SK-N-MC (cell line): ENCODE data around the gene UNCX.

Experiments used
- DNase-seq: peaks from one replicate; pipeline ENCODE4 v3.0.0-alpha.2; 2011; ENCODE audit warnings: low read depth, low spot score
- H3K27ac ChIP-seq: fragments of 200-600 bp; sonication (generic); 2 replicates; pipeline ENCODE4 v1.5.1; 2016; ENCODE audit warnings: mixed run types
- H3K36me3 ChIP-seq: fragments of 200-600 bp; sonication (generic); 2 replicates; pipeline ENCODE4 v1.6.1; 2017; ENCODE audit warnings: antibody characterized with exemption, low read length, mixed read lengths; ENCODE audit not compliant: insufficient read depth
- H3K4me3 ChIP-seq: fragments of 200-600 bp; sonication (generic); 2 replicates; pipeline ENCODE4 v1.5.1; 2016
- H3K9ac ChIP-seq: fragments of 200-600 bp; sonication (generic); 2 replicates; pipeline ENCODE4 v1.8.0; 2017; ENCODE audit warnings: mixed run types, mixed read lengths; ENCODE audit not compliant: insufficient read length
- H3K9me3 ChIP-seq: fragments of 200-600 bp; sonication (generic); 2 replicates; pipeline ENCODE4 v1.6.1; 2017; ENCODE audit warnings: low read depth, mild to moderate bottlenecking, antibody characterized with exemption, low read length, moderate library complexity, mixed read lengths
- EZH2 ChIP-seq: fragments of 200-600 bp; sonication (generic); IDR thresholded peaks from one replicate; pipeline ENCODE4 v1.6.1; 2017; ENCODE audit warnings: antibody characterized with exemption
- FOXP2 ChIP-seq: optimal IDR thresholded peaks from 2 replicates; pipeline ENCODE3; 2011; ENCODE audit warnings: mild to moderate bottlenecking, moderate library complexity; ENCODE audit not compliant: insufficient read depth; ENCODE audit errors: extremely low read length, control extremely low read depth
- POLR2AphosphoS5 ChIP-seq: IDR thresholded peaks from 2 replicates; pipeline ENCODE4 v1.6.1; 2012; ENCODE audit warnings: mild to moderate bottlenecking, low read depth, low read length, borderline replicate concordance

Gene UNCX

DNA sequence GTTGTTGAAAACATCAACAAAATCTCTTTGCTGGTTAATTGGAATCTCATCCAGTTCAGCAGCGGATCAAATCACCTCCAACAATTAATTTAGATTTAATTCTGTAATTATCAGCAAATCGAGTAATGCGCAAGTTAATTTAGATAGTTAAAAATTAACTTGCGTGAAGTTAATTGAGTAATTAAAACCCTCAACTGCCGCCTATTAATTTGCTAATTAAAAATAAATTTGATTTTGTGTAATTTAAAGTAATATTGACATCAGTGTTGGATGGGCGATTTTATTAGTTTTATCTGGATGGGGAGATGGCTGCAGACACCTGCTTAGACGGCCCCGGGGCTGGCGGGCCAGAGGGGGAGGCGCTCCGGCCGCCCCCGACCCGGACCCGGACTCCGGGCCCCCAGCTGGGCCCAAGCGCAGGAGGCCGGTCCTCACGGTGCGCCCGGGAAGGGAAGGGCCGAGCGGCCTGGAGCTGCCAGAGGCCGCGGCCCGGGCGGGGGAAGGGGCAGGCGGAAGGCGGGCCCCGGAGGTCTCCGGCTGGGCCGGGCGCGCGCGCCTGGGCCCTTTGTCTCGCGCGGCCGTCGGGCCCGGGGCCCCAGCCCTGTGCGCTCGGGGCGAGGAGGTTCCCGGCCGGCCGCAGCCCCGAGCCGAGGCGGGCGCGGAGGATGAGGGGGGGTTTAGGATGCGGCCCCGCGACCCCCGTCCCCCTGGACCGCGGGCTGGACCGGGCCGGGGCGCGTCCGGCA lies 3.3 kb upstream of the UNCX start:
- Histone ChIP-seq H3K9ac (peak overlapping the region; percentile 79), H3K9me3 (no peaks in the 10 kb centered on the region), H3K4me3 (peak overlapping the region; percentile 75), H3K36me3 (no peaks in the 10 kb centered on the region), H3K27ac (peak overlapping the region; percentile 98)
- DNase-seq: no peak
- no peak for TF ChIP-seq FOXP2
- no peak for TF ChIP-seq EZH2
- no peak for TF ChIP-seq POLR2AphosphoS5

DNA sequence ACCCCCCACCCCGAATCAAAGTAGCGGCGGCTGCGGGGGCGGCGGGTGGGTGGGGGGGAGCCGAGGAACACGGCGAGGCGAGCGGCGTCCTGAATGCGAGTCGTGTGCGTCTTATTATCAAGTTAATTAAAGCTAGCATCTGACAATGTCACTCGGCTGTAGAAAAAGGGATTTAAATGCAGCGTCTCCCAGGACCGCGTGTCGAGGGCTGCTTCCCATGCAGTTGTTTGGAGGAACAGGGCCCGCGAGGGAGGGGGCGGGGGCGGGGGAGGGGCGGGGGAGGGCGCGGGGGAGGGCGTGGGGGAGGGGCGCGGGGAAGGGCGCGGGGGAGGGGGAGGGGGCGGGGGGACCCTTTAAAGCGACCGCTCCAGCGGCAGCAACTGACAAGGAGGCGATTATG lies 2.7 kb upstream of the UNCX start:
- no peaks in the 10 kb centered on the region for H3K36me3 ChIP-seq
- no peak overlapping the region for H3K9ac ChIP-seq
- TF ChIP-seq EZH2 (no peak), POLR2AphosphoS5 (no peak), FOXP2 (no peak)
- H3K27ac ChIP-seq: no peak overlapping the region
- no peak overlapping the region for H3K4me3 ChIP-seq
- no peak for DNase-seq
- no peaks in the 10 kb centered on the region for H3K9me3 ChIP-seq

DNA sequence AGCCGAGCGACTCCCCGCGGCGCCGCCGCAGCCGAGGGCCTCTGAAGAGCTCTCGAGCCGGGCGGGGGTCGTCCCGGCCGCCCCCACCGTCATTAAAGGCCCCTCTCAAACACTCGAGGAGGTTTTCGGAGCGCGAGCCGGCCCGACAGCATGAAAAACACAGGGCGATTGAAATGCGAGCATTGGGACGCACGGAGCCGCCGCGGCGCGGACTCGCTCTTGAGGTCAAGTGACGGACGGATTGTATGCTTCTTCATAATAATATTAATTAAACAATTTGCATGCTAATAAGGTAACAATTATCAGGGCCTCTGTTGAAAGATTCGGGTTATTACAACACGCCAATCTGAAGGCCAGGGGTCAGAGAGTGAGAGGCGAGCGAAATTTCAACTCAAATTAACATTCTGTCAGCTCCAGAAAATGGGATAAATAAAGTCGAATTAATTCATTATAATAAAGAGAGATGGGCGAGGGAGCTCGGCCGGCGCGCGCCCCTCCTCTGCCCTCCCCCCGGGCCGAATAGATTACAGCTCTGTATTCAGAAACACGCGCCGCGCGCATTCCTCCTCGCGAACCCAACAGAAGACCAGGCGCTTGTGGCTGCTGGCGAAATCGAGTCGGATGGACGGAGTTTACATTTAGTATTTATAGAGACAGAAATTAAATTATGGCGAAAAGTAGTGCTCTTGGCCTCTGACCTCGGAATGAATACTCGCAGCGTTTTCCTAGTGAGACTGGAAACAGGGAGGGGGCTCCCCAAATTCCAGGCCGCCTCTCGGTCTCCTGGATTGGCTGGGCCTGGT lies 2.1 kb upstream of the UNCX start:
- H3K36me3 ChIP-seq: no peaks in the 10 kb centered on the region
- H3K4me3 ChIP-seq: no peak overlapping the region
- H3K27ac ChIP-seq: no peak overlapping the region
- DNase-seq: no peak
- TF ChIP-seq POLR2AphosphoS5 (no peak), EZH2 (no peak), FOXP2 (no peak)
- no peak overlapping the region for H3K9ac ChIP-seq
- H3K9me3 ChIP-seq: no peaks in the 10 kb centered on the region

GRCh38 chr7:1231214-1232102 lies 1.2 kb upstream of the UNCX start:
- Histone ChIP-seq H3K36me3 (no peaks in the 10 kb centered on the region), H3K27ac (no peak overlapping the region), H3K4me3 (peak overlapping the region; percentile 80), H3K9me3 (no peaks in the 10 kb centered on the region), H3K9ac (no peak overlapping the region)
- DNase-seq: no peak
- TF ChIP-seq POLR2AphosphoS5 (no peak), EZH2 (no peak), FOXP2 (no peak)

DNA sequence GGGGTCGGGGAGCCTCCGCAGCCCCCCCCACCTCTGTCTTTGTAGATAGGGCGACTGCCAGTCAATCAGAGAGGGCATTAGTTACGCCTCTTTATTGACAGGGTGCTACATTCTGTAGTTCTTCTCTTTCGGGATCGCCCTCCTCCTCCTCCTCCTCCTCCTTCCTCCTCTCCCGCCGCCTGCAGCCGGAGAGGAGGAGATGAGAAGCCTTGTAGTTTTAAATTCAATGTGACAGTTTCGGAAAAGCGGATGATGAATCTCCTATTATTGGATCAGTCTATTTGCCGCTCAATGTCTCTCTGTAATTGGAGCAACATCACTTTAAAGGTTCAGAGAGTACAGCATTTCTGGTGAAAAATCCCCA lies 587 bp upstream of the UNCX start:
- TF ChIP-seq EZH2 (no peak), FOXP2 (no peak), POLR2AphosphoS5 (no peak)
- Histone ChIP-seq H3K36me3 (no peaks in the 10 kb centered on the region), H3K9ac (no peak overlapping the region), H3K27ac (no peak overlapping the region; the same call in 1 of the 2 replicates), H3K9me3 (no peaks in the 10 kb centered on the region), H3K4me3 (peak overlapping the region; percentile 80)
- no peak for DNase-seq

DNA sequence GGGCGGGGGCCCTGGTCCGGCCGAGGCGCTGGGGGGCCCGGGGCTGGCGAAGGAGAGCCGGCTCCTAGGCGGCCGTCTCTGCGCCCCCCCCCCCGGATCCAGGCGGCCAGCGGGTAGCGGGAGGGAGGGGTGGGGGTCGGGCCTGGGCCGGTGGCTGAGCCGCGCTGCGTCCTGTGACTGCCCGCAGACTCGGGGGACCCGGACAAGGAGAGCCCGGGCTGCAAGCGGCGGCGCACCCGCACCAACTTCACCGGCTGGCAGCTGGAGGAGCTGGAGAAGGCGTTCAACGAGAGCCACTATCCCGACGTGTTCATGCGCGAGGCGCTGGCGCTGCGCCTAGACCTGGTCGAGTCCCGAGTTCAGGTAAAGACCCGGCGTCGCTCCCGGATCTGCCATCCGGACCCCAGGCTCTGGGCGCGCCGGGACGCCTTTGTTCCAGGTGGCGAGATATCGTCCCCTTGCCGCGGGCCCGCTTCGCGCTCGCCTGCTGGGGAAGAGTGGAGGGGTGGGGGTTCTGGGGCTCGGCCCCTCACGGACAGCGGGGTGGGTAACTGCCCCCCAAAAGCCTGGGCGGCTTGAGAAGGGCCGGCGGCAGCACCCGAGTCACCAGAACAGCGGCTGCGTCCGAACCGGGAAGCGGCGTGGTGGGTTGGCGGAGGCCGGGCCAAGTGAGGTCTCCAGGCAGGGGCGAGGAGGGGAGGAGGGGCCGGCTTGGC lies 819 bp downstream of the UNCX start:
- Histone ChIP-seq H3K9me3 (no peaks in the 10 kb centered on the region), H3K27ac (no peak overlapping the region), H3K36me3 (no peaks in the 10 kb centered on the region), H3K4me3 (peak overlapping the region; percentile 80), H3K9ac (peak overlapping the region; percentile 45)
- DNase-seq: no peak
- no peak for TF ChIP-seq EZH2
- no peak for TF ChIP-seq FOXP2
- TF ChIP-seq POLR2AphosphoS5: no peak

DNA sequence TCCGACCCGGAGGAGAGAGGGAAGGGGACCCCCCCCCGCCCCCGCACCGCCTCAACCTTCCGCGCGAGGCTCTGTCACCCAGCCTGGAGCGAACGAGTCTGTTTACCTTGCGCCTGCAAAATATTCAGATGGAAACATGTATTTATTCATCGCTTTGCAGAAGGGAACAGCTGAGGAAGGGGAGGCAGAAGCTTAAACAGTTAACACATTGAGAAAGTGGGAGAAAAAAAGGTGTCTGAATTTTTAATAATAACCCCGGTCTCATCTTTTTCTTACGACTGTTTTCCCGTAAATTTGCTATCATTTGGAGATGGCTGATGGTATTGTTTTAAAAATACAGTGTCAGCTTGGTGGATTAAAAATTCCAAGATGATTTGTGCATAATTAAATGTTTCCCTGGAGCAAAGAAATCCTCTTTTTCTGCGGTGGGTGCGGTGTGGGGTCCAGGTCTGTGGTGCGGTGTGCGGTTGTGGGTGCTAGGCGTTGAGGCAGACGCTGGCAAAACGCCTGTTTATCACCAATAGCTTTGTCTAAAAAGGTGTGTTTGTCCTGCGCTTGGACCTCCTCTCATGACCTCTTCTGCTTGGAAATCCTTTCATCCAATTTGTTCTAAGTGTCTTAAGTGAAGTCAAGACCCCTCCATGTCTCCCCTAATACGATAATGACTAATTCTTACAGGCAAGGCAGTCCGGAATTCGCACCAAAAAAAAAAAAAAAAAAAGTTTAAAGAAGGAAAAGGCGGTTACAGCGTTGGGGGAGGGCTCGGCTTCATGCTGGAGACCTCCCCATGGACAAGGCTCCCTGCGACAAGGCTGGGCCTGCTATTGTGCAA lies 1.6 kb downstream of the UNCX start:
- Histone ChIP-seq H3K36me3 (no peaks in the 10 kb centered on the region), H3K4me3 (peak overlapping the region; percentile 80), H3K9me3 (no peaks in the 10 kb centered on the region), H3K27ac (no peak overlapping the region), H3K9ac (peak overlapping the region; percentile 45)
- no peak for DNase-seq
- no peak for TF ChIP-seq FOXP2
- no peak for TF ChIP-seq POLR2AphosphoS5
- TF ChIP-seq EZH2: no peak
